BLaER1 treated with 17β-estradiol and CSF1 and Interleukin-3, amounts not matched to agents 10 nM and 100 nM (cell line): ENCODE data around the gene TMEM127.

ENCODE experiments used
- H3K27ac ChIP-seq, 11 experiments: shearing (Covaris generic); formaldehyde crosslinking; 2 replicates each; pipeline ENCODE4 v1.8.1; 2022
- H3K27me3 ChIP-seq, 11 experiments: shearing (Covaris generic); formaldehyde crosslinking; 2 replicates each; pipeline ENCODE4 v1.8.1; 2022
- H3K36me3 ChIP-seq, 11 experiments: shearing (Covaris generic); formaldehyde crosslinking; 2 replicates each; pipeline ENCODE4 v1.8.1; 2022
- H3K4me1 ChIP-seq, 10 experiments: shearing (Covaris generic); formaldehyde crosslinking; 2 replicates each; pipeline ENCODE4 v1.8.1; 2022
- H3K4me2 ChIP-seq, 11 experiments: shearing (Covaris generic); formaldehyde crosslinking; 2 replicates each; pipeline ENCODE4 v1.8.1; 2022
- H3K4me3 ChIP-seq, 10 experiments: shearing (Covaris generic); formaldehyde crosslinking; 2 replicates each; pipeline ENCODE4 v1.8.1; 2022
- H3K9ac ChIP-seq, 11 experiments: shearing (Covaris generic); formaldehyde crosslinking; 2 replicates each; pipeline ENCODE4 v1.8.1; 2022
- H3K9me3 ChIP-seq, 11 experiments: shearing (Covaris generic); formaldehyde crosslinking; replicated peaks in 1 of 11; 2 replicates each; pipeline ENCODE4 v1.8.1; 2022
- H4K20me1 ChIP-seq, 11 experiments: shearing (Covaris generic); formaldehyde crosslinking; 2 replicates each; pipeline ENCODE4 v1.8.1; 2022
- Cebpa-rat ChIP-seq, 11 experiments: shearing (Covaris generic); IDR thresholded peaks; 2 replicates each; pipeline ENCODE4 v1.8.1; 2022

The TMEM127 gene

DNA sequence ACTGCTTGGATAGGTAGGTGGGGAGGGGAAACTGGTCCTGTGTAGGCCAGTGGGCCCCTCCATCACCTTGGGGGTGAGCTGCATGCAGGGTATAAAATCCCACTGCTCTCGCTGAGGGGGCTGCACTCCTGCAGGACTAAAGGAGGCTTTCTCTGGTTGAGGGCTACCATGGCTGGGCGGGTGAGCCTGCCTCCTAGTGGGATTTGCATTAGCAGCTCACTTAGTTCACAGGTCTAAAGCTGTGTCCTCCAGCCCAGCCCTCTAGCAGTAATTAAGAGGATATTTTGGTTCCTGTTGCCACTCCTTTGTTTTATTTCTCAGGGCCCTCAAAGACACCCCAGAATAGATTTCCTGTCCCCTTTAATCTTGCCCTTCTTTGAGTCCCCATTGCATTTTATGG is 24.6 kb downstream of the TMEM127 start:
- Histone ChIP-seq H4K20me1 (no peaks in the 10 kb centered on the region), H3K4me3 (peak overlapping the region in 4 of 10 experiments; percentile 24 to 51 (median 36); a peak in 2 of 20 replicates), H3K27me3 (no peaks in the 10 kb centered on the region), H3K9me3 (no peaks in the 10 kb centered on the region), H3K4me1 (peaks cover 47 to 72% (median 53%) of the 10 kb centered on the region in 10 experiments), H3K9ac (peak overlapping the region in 10 of 11 experiments; percentile 72 to 85 (median 82); a peak in 19 of 22 replicates), H3K36me3 (peaks cover 0 to 24% (median 8%) of the 10 kb centered on the region in 11 experiments; a peak in 13 of 22 replicates), H3K4me2 (peak overlapping the region; percentile 81 to 97 (median 88)), H3K27ac (peak overlapping the region; percentile 89 to 97 (median 94))
- TF ChIP-seq Cebpa-rat (IDR thresholded peaks at IDR 0.05) = no peak

DNA sequence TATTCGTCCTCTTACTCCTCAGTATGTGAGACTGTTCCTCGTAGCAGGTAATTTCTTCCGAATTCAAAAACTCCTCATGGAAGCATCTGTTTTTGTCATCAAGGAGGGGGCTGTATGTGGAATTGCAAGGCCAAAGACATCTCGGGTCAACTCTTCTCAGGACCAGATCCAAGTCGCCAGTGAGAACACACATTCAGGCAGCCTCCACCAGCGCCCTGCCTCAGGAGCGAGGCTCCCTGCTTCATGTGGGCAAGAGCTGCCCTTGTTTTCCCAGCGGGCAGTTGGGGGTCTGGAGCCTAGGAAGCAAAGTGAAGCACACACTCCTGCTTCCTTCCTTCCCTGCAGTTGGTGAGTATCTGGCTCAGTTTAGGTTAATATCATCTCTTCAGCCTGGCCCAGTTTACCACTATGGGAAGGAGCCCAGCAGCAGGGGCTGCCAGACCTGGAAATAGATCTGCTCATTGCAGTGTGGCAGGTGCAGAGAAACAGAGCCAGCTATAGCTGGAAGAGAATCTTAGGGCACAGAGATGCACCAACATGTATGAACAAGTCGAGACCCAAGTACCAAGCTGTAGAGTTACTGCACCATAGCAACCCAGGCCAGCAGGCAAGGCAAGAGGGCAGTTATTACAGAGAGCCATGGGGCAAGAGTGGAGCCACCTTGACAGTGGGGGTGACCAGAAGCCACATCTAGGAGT is 25.3 kb downstream of the TMEM127 start:
- Histone ChIP-seq H3K27me3 (no peaks in the 10 kb centered on the region), H3K9ac (peak overlapping the region in 3 of 11 experiments; percentile 72 to 83 (median 79); a peak in 3 of 22 replicates), H4K20me1 (no peaks in the 10 kb centered on the region), H3K9me3 (no peaks in the 10 kb centered on the region), H3K36me3 (peaks cover 0 to 24% (median 9%) of the 10 kb centered on the region in 11 experiments; a peak in 13 of 22 replicates), H3K27ac (peak overlapping the region; percentile 89 to 97 (median 94); a peak in 20 of 22 replicates), H3K4me2 (peak overlapping the region; percentile 81 to 97 (median 88); a peak in 20 of 22 replicates), H3K4me3 (no peak overlapping the region), H3K4me1 (peaks cover 43 to 65% (median 49%) of the 10 kb centered on the region in 10 experiments)
- TF ChIP-seq Cebpa-rat (IDR thresholded peaks at IDR 0.05) = no peak

DNA sequence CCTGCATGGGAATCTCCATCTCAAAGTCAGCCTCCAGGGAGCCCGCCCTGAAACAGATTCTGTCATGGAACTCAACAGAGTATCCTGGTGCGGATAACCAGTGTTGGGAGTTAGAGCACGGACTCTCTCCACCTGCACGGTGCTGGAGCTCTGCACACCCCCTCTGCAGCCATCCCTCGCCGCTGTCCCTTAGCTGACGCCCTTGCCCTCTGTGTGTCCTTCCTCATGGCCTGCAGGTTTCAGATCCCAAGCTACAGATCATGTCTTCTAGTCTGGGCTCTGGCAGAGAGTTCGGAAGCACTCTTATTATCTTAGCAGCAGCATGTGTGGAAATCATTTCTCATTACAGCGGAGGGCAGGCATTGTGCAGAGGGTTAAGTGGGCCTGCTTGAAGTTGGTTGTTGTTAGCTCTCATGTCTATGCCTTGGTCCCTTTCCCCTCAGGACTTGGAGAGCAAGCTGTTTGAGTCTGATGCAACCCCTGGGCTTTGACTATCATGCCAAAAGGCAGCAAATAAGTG is 26.0 kb downstream of the TMEM127 start:
- peak overlapping the region in 2 of 11 experiments; percentile 89 to 94; a peak in 5 of 22 replicates for H3K27ac ChIP-seq
- no peaks in the 10 kb centered on the region for H3K9me3 ChIP-seq
- 0 out of 22 replicates have a peak overlapping the region, but pooled peaks of 1 of the 11 experiments have one; percentile 1 for H3K9ac ChIP-seq
- H3K4me1 ChIP-seq = peaks cover 42 to 65% (median 48%) of the 10 kb centered on the region in 10 experiments
- H3K4me2 ChIP-seq = peak overlapping the region in 4 of 11 experiments; percentile 81 to 93 (median 88); a peak in 4 of 22 replicates
- no peaks in the 10 kb centered on the region for H3K27me3 ChIP-seq
- TF ChIP-seq Cebpa-rat (IDR thresholded peaks at IDR 0.05) = no peak
- H3K36me3 ChIP-seq = peaks cover 0 to 24% (median 9%) of the 10 kb centered on the region in 11 experiments; a peak in 13 of 22 replicates
- no peaks in the 10 kb centered on the region for H4K20me1 ChIP-seq
- no peak overlapping the region for H3K4me3 ChIP-seq

DNA sequence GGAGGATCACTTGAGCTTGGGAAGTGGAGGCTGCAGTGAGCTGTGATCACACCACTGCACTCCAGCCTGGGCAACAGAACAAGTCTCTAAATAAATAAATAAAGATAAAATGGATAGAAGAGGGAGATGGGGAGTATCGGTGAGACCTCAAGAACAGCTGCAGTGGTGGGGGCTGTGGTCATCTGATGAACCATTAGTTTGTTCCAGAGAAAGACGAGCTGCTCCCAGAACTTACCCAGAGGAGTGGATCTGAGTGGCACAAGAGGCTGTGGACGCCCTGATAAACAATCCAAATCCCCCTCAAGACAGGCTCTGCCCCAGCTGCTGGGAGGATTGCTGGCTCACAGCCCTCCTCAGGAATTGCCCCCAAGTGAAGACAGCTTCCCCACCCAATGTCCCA is 26.7 kb downstream of the TMEM127 start:
- Histone ChIP-seq H3K27me3 (no peaks in the 10 kb centered on the region), H3K4me1 (peaks cover 45 to 65% (median 52%) of the 10 kb centered on the region in 10 experiments), H3K4me3 (no peak overlapping the region), H3K9me3 (no peaks in the 10 kb centered on the region), H3K36me3 (peaks cover 0 to 24% (median 9%) of the 10 kb centered on the region in 11 experiments; a peak in 13 of 22 replicates), H4K20me1 (no peaks in the 10 kb centered on the region), H3K27ac (peak overlapping the region in 1 of 11 experiments; percentile 22; a peak in 3 of 22 replicates), H3K9ac (0 out of 22 replicates have a peak overlapping the region, but pooled peaks of 1 of the 11 experiments have one; percentile 1), H3K4me2 (no peak overlapping the region; a peak in 1 of 22 replicates)
- no peak for TF ChIP-seq Cebpa-rat (IDR thresholded peaks at IDR 0.05)

DNA sequence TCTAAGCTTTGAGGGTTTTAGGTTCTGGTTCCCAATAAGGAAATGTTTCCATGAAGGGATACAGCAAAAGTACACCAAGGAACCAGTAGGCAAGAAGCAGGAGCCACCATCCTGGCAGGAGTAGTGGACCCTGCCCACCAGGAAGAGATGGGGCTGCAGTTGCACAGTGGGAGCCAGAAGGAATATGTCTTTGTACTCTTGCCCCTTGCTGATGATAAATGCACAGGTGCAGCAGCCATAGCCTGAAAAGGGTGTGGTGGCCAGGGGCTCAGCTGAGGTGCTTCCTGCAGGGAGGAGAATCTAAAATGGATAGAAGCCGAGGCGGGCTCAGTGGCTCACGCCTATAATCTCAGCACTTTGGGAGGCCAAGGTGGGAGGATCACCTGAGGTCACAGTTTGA is 27.5 kb downstream of the TMEM127 start:
- Histone ChIP-seq H3K27ac (no peak overlapping the region), H3K27me3 (no peaks in the 10 kb centered on the region), H3K36me3 (peaks cover 0 to 24% (median 9%) of the 10 kb centered on the region in 11 experiments; a peak in 13 of 22 replicates), H3K9ac (no peak overlapping the region), H3K4me2 (no peak overlapping the region), H3K4me1 (peaks cover 53 to 65% (median 56%) of the 10 kb centered on the region in 10 experiments), H3K4me3 (no peak overlapping the region), H3K9me3 (no peaks in the 10 kb centered on the region), H4K20me1 (no peaks in the 10 kb centered on the region)
- no peak for TF ChIP-seq Cebpa-rat (IDR thresholded peaks at IDR 0.05)

DNA sequence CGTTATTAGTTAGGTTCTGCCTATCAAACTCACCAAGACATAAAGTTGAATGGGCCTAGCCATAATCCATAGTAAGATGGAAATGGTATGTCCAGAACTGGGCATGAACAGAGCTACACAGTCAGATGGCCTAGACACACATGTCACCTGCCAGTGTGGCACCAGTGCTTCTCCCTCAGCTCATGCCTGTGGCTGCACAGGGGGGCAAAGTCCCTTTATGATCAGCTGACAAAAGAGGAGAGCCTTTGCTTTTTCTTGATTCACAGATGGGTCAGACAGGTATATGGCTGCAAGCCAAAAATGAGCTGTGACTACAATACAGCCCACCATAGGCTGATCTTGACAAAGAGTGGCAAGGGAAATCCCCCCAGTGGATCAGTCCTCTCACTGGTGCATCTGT is 28.9 kb downstream of the TMEM127 start:
- no peak overlapping the region for H3K4me2 ChIP-seq
- no peaks in the 10 kb centered on the region for H4K20me1 ChIP-seq
- H3K9me3 ChIP-seq = no peaks in the 10 kb centered on the region
- no peaks in the 10 kb centered on the region for H3K27me3 ChIP-seq
- no peak overlapping the region for H3K27ac ChIP-seq
- H3K4me3 ChIP-seq = no peak overlapping the region
- H3K9ac ChIP-seq = no peak overlapping the region
- no peak for TF ChIP-seq Cebpa-rat (IDR thresholded peaks at IDR 0.05)
- H3K36me3 ChIP-seq = peaks cover 0 to 24% (median 9%) of the 10 kb centered on the region in 11 experiments; a peak in 13 of 22 replicates
- peaks cover 40 to 55% (median 43%) of the 10 kb centered on the region in 10 experiments for H3K4me1 ChIP-seq

DNA sequence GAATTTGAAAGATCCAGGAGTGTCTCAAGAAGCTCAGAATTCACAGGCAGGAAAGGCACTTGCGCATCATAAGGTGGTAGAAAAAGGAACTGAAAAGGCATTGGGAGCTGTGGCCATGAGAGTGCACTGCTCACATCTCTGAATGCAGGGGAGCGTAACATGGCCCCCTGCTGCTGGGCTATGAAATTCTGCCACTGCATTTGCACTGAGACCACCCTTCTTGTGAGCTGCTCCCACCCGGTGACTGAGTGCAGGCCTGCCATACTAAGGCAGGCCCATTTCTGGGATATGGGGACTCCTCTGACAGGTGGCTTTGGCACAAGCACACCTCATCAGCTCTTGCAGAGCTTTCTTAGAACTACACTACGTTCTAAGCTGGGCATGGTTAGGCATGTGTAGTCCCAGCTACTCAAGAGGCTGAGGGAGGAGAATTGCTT is 31.9 kb downstream of the TMEM127 start:
- Histone ChIP-seq H3K27ac (peak overlapping the region in 2 of 11 experiments; percentile 3 to 7; a peak in 3 of 22 replicates), H3K9ac (no peak overlapping the region), H3K4me3 (no peak overlapping the region), H4K20me1 (no peaks in the 10 kb centered on the region), H3K36me3 (peaks cover 0 to 24% (median 9%) of the 10 kb centered on the region in 11 experiments; a peak in 9 of 22 replicates), H3K27me3 (no peaks in the 10 kb centered on the region), H3K4me1 (peaks cover 21 to 28% (median 25%) of the 10 kb centered on the region in 10 experiments), H3K4me2 (peak overlapping the region; percentile 36 to 67 (median 59)), H3K9me3 (no peaks in the 10 kb centered on the region)
- no peak for TF ChIP-seq Cebpa-rat (IDR thresholded peaks at IDR 0.05)

DNA sequence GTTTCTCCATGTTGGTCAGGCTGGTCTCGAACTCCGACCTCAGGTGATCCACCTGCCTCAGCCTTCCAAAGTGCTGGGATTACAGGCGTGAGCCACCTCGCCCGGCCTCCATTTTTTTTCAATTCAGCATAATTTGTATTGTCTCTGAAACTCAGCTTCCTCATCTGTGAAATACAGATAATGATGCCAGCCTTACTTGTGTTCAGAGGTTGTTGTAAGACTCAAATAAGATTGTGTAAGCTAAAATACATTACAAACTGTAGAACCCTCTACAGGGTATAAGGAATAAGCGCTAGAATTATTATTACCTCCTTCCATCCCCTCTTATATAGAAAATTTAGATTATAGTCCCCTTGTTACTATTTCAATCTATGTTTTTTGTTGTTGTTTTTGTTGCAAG is 32.4 kb downstream of the TMEM127 start:
- Histone ChIP-seq H3K36me3 (peaks cover 0 to 24% (median 9%) of the 10 kb centered on the region in 11 experiments; a peak in 9 of 22 replicates), H3K4me1 (peaks cover 20 to 28% (median 25%) of the 10 kb centered on the region in 10 experiments), H3K9me3 (no peaks in the 10 kb centered on the region), H4K20me1 (no peaks in the 10 kb centered on the region), H3K27ac (0 out of 22 replicates have a peak overlapping the region, but pooled peaks of 1 of the 11 experiments have one; percentile 7), H3K9ac (no peak overlapping the region), H3K4me2 (peak overlapping the region; percentile 36 to 67 (median 59); a peak in 18 of 22 replicates), H3K4me3 (no peak overlapping the region), H3K27me3 (no peaks in the 10 kb centered on the region)
- TF ChIP-seq Cebpa-rat (IDR thresholded peaks at IDR 0.05) = no peak

DNA sequence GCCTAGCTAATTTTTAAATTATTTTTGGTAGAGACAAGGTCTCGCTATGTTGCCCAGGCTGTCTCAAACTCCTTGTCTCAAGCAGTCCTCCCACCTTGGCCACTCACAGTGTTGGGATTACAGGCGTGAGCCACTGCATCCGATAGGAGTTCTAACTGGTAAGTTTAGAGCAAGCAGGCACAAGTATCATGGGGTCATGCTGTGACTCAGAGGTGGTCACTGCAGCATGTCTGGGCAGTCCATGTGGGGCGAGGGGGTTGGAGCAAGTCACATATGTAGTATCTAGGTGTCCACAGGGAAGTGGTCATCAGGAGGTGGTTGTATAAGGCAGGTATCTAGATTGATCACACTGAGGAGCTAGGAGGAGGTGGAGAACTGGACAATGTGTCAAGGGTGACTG is 34.5 kb downstream of the TMEM127 start:
- Histone ChIP-seq H3K9me3 (no peaks in the 10 kb centered on the region), H3K4me2 (no peak overlapping the region), H3K4me3 (no peak overlapping the region), H4K20me1 (no peaks in the 10 kb centered on the region), H3K27me3 (no peaks in the 10 kb centered on the region), H3K36me3 (peaks cover 0 to 14% (median 0%) of the 10 kb centered on the region in 11 experiments; a peak in 1 of 22 replicates), H3K4me1 (peaks cover 23 to 30% (median 25%) of the 10 kb centered on the region in 10 experiments), H3K27ac (no peak overlapping the region), H3K9ac (no peak overlapping the region)
- no peak for TF ChIP-seq Cebpa-rat (IDR thresholded peaks at IDR 0.05)
